Stromal cell of bone marrow (primary cell): ENCODE measurements around the gene LRBA.

Experiments used
- DNase-seq: peaks from one replicate; pipeline ENCODE4 v3.0.0-alpha.2; 2012; ENCODE audit warnings: low read depth

LRBA gene

GRCh38 chr4:150497612-150498011 lies 517.5 kb downstream of the LRBA start:
- DNase-seq: no peak

- DNase-seq: no peak
Measured at GRCh38 chr4:150495550-150495949, 519.5 kb downstream of the LRBA start.

GRCh38 chr4:150493851-150494250 lies 521.2 kb downstream of the LRBA start:
- no peak for DNase-seq

GRCh38 chr4:150491132-150492049 lies 523.7 kb downstream of the LRBA start:
- no peak for DNase-seq

GRCh38 chr4:150482581-150482980 lies 532.5 kb downstream of the LRBA start:
- no peak for DNase-seq

- DNase-seq: no peak
Measured at GRCh38 chr4:150479657-150480056, 535.4 kb downstream of the LRBA start.

GRCh38 chr4:150477869-150478268 lies 537.2 kb downstream of the LRBA start:
- no peak for DNase-seq

- DNase-seq: no peak
Measured at GRCh38 chr4:150476776-150477175, 538.3 kb downstream of the LRBA start.

- DNase-seq: no peak
Measured at GRCh38 chr4:150475763-150476162, 539.3 kb downstream of the LRBA start.

- DNase-seq: no peak
Measured at GRCh38 chr4:150464523-150464922, 550.6 kb downstream of the LRBA start.

GRCh38 chr4:150462743-150463142 lies 552.3 kb downstream of the LRBA start:
- DNase-seq: no peak

- no peak for DNase-seq
Measured at GRCh38 chr4:150461957-150462356, 553.1 kb downstream of the LRBA start.

- DNase-seq: no peak
Measured at GRCh38 chr4:150457802-150458201, 557.3 kb downstream of the LRBA start.

- no peak for DNase-seq
Measured at GRCh38 chr4:150451883-150452282, 563.2 kb downstream of the LRBA start.

GRCh38 chr4:150447356-150447755 lies 567.7 kb downstream of the LRBA start:
- no peak for DNase-seq

- DNase-seq: no peak
Measured at GRCh38 chr4:150439451-150439933, 575.6 kb downstream of the LRBA start.

GRCh38 chr4:150436598-150437370 lies 578.3 kb downstream of the LRBA start:
- DNase-seq: no peak

- DNase-seq: no peak
Measured at GRCh38 chr4:150431221-150431620, 583.9 kb downstream of the LRBA start.

- no peak for DNase-seq
Measured at GRCh38 chr4:150425161-150425560, 589.9 kb downstream of the LRBA start.

GRCh38 chr4:150423503-150423902 lies 591.6 kb downstream of the LRBA start:
- DNase-seq: no peak

- DNase-seq: no peak
Measured at GRCh38 chr4:150423074-150423473, 592.0 kb downstream of the LRBA start.

GRCh38 chr4:150421612-150422011 lies 593.5 kb downstream of the LRBA start:
- no peak for DNase-seq

GRCh38 chr4:150419939-150420338 lies 595.1 kb downstream of the LRBA start:
- DNase-seq: no peak
